B cell (primary cell): ENCODE results near the gene CALHM3. TPM values are rescaled to one million over a fixed set of nuclear protein-coding genes. Genes with fewer than 3 reads are reported as not detected.

Experiments used
- ATAC-seq: fragments of 200-7000 bp; cut with Tn5 transposase; one replicate; pipeline ENCODE4 v1.10.0; 2021; ENCODE audit warnings: low read depth, mild to moderate bottlenecking, moderate number of reproducible peaks, moderate library complexity
- CTCF ChIA-PET: fragments of 350-600 bp; sonication (Branson Sonifier 250); formaldehyde crosslinking; loops from one replicate; lab custom pipeline; 2021; ENCODE audit warnings: antibody characterized with exemption, inconsistent platforms; lab: Charles Lee
- POLR2A ChIA-PET: fragments of 350-600 bp; sonication (Branson Sonifier 250); formaldehyde crosslinking; loops from one replicate; lab custom pipeline; 2021; ENCODE audit warnings: antibody characterized with exemption; lab: Charles Lee
- DNase-seq: peaks from one replicate; pipeline ENCODE4 v3.0.0; 2013
- H2AFZ ChIP-seq: 2 replicates; pipeline ENCODE4 v1.6.1; 2012; ENCODE audit warnings: mild to moderate bottlenecking, low read depth, low read length; ENCODE audit not compliant: insufficient read depth, poor library complexity, severe bottlenecking
- H3K27ac ChIP-seq, 2 donors: 1 replicate in 1 of 2; 2 replicates in 1 of 2; pipeline ENCODE4 v1.5.1; 2012 to 2013; ENCODE audit warnings: low read length in 2 of 2, mild to moderate bottlenecking in 2 of 2, moderate library complexity in 1 of 2
- H3K27me3 ChIP-seq, 4 experiments: fragments of 200-600 bp in 1 of 4; sonication (generic) in 1 of 4; replicated peaks in 1 of 4; 1 replicate in 2 of 4; 2 replicates in 2 of 4; pipeline versions ENCODE4 v1.6.1 to v1.7.0; 2013 to 2016; ENCODE audit warnings: low read length in 3 of 4, mild to moderate bottlenecking in 2 of 4, mixed read lengths in 1 of 4, moderate library complexity in 1 of 4; ENCODE audit not compliant: insufficient read depth in 4 of 4, control insufficient read depth in 3 of 4; ENCODE audit errors: control extremely low read depth in 1 of 4
- H3K36me3 ChIP-seq, 2 experiments: replicated peaks in 1 of 2; 1 replicate in 1 of 2; 2 replicates in 1 of 2; pipeline versions ENCODE4 v1.6.1 to v1.7.1; 2013; ENCODE audit warnings: low read length in 1 of 2; ENCODE audit not compliant: insufficient read depth in 2 of 2, control insufficient read depth in 1 of 2; ENCODE audit errors: control extremely low read depth in 1 of 2, extremely low read depth in 1 of 2
- H3K4me1 ChIP-seq, 2 donors: fragments of 200-600 bp in 1 of 2; sonication (generic) in 1 of 2; 1 replicate in 1 of 2; 2 replicates in 1 of 2; pipeline versions ENCODE4 v1.5.1 to v1.6.1; 2013 to 2017; ENCODE audit warnings: low read length in 2 of 2; ENCODE audit not compliant: control insufficient read depth in 2 of 2, insufficient read depth in 2 of 2
- H3K4me2 ChIP-seq: replicated peaks from 2 replicates; pipeline ENCODE3; 2012; ENCODE audit warnings: mild to moderate bottlenecking, low read depth, low read length; ENCODE audit not compliant: poor library complexity, severe bottlenecking
- H3K4me3 ChIP-seq, 5 experiments: fragments of 200-600 bp in 1 of 5; sonication (generic) in 1 of 5; 1 replicate in 3 of 5; 2 replicates in 2 of 5; pipeline versions ENCODE4 v1.5.1 to v1.7.0; 2011 to 2016; ENCODE audit warnings: low read length in 4 of 5, mild to moderate bottlenecking in 4 of 5, low read depth in 2 of 5, control low read depth in 1 of 5, moderate library complexity in 1 of 5; ENCODE audit not compliant: insufficient read depth in 1 of 5; ENCODE audit errors: control extremely low read depth in 1 of 5, extremely low read depth in 1 of 5
- H3K79me2 ChIP-seq: fragments of 200-600 bp; sonication (generic); one replicate; pipeline ENCODE4 v1.6.0; 2016; ENCODE audit warnings: low read length; ENCODE audit not compliant: control insufficient read depth, insufficient read depth
- H3K9ac ChIP-seq: fragments of 200-600 bp; sonication (generic); 2 replicates; pipeline ENCODE4 v1.6.1; 2017; ENCODE audit warnings: mild to moderate bottlenecking, low read length, moderate library complexity
- H3K9me3 ChIP-seq, 3 donors: one replicate each; pipeline versions ENCODE4 v1.6.1 to v1.7.1; 2013; ENCODE audit warnings: low read length in 2 of 3; ENCODE audit not compliant: control insufficient read depth in 2 of 3, insufficient read depth in 1 of 3; ENCODE audit errors: control extremely low read depth in 1 of 3
- H4K20me1 ChIP-seq: 2 replicates; pipeline ENCODE4 v1.6.0; 2012; ENCODE audit warnings: mild to moderate bottlenecking, low read length; ENCODE audit not compliant: insufficient read depth, control insufficient read depth, poor library complexity, severe bottlenecking
- H3K27ac Mint-ChIP-seq: one replicate; pipeline ENCODE4 v1.8.0; 2021; ENCODE audit warnings: mixed read lengths
- H3K27me3 Mint-ChIP-seq: one replicate; pipeline ENCODE4 v1.8.0; 2021; ENCODE audit warnings: mixed read lengths
- H3K4me1 Mint-ChIP-seq: one replicate; pipeline ENCODE4 v1.8.0; 2021; ENCODE audit warnings: mixed read lengths
- H3K4me3 Mint-ChIP-seq: one replicate; pipeline ENCODE4 v1.8.0; 2021; ENCODE audit warnings: mixed read lengths
- H3K9me3 Mint-ChIP-seq: one replicate; pipeline ENCODE4 v1.8.0; 2022; ENCODE audit warnings: mixed read lengths; ENCODE audit not compliant: insufficient read depth
- CTCF ChIP-seq: fragments of 200-600 bp; IDR thresholded peaks from one replicate; pipeline ENCODE4 v1.8.0; 2022; ENCODE audit warnings: antibody characterized with exemption, mild to moderate bottlenecking
- EZH2 ChIP-seq: IDR thresholded peaks from 2 replicates; pipeline ENCODE4 v1.6.1; 2012; ENCODE audit warnings: borderline replicate concordance, low read depth, mild to moderate bottlenecking, moderate library complexity, low read length; ENCODE audit not compliant: insufficient read depth, poor library complexity, severe bottlenecking
- WGBS: methylation state at CpG from one replicate; pipeline ENCODE4 v1.1.5; 2013; ENCODE audit warnings: missing lambda C conversion rate; ENCODE audit not compliant: insufficient coverage; 5-methylcytosine and 5-hydroxymethylcytosine counted together
- intact Hi-C: fragments of 100-400 bp; cut with micrococcal nuclease; formaldehyde crosslinking; loops from one replicate; pipeline ENCODE4 v1.10.0; 2022
- polyA plus RNA-seq: library from polyadenylated mRNA; depleted of rRNA; stranded (reverse); fragments of >200 nt; gene quantifications from 2 replicates; pipeline ENCODE4 v1.2.3, GENCODE V29; 2012
- total RNA-seq, 2 donors: library from RNA; stranded (reverse); fragments of 120-200 nt in 1 of 2; gene quantifications; 1 replicate in 1 of 2; 2 replicates in 1 of 2; pipeline versions ENCODE4 v1.2.3 to v1.2.4, GENCODE V29; 2013 to 2022

The CALHM3 gene
- total and polyA plus RNA-seq, 2 donors (not counting 1 experiment from before 2014, with no cell fraction given), result not detected

- ATAC-seq (no peak), DNase-seq (no peak)
- Mint-ChIP-seq H3K27ac (no peak overlapping the region), H3K27me3 (no peaks in the 10 kb centered on the region), H3K4me3 (no peak overlapping the region), H3K4me1 (peaks cover 42% of the 10 kb centered on the region), H3K9me3 (no peaks in the 10 kb centered on the region)
- Histone ChIP-seq H3K4me1 (peaks cover 23 to 46% of the 10 kb centered on the region in 2 donors), H3K9ac (no peak overlapping the region), H3K79me2 (peaks cover 15% of the 10 kb centered on the region), H2AFZ (no peak overlapping the region), H3K36me3 (no peaks in the 10 kb centered on the region), H3K4me3 (no peak overlapping the region), H3K9me3 (no peaks in the 10 kb centered on the region), H3K27ac (no peak overlapping the region), H3K4me2 (no peak overlapping the region), H3K27me3 (peaks cover 0 to 6% (median 0%) of the 10 kb centered on the region in 4 experiments), H4K20me1 (no peaks in the 10 kb centered on the region)
- intact Hi-C loops, result no loop called here
- WGBS, result 96% methylated on average over 25 of the region's 25 CpGs
- POLR2A ChIA-PET, result interaction anchor here (1.0 kb wide), 1 partner anchor 16 kb away, joined by 4 read pairs; no protein-coding TSS in a partner anchor
- CTCF ChIA-PET, result interaction anchor here (0.5 to 7.1 kb wide), 3 partner anchors 17 to 885 kb away, joined by 3 to 50 read pairs (median 3); no protein-coding TSS in a partner anchor
- TF ChIP-seq CTCF, result no peak
- TF ChIP-seq EZH2, result no peak
These were observed 23.8 kb downstream of the CALHM3 start for GRCh38 chr10:103455235-103455634.

- ATAC-seq (no peak), DNase-seq (no peak)
- H3K27ac ChIP-seq, result no peak overlapping the region
- ChIA-PET CTCF (interaction anchor here (4.2 to 7.1 kb wide), 3 partner anchors 22 to 36 kb away, joined by 25 to 50 read pairs (median 32); no protein-coding TSS in a partner anchor), POLR2A (no interaction called here)
- peaks cover 0 to 5% of the 10 kb centered on the region in 2 experiments for H3K36me3 ChIP-seq
- no peaks in the 10 kb centered on the region for H4K20me1 ChIP-seq
- H3K4me3 ChIP-seq, result no peak overlapping the region
- Mint-ChIP-seq H3K4me1 (peaks cover 44% of the 10 kb centered on the region), H3K27ac (no peak overlapping the region), H3K27me3 (no peaks in the 10 kb centered on the region), H3K9me3 (no peaks in the 10 kb centered on the region), H3K4me3 (no peak overlapping the region)
- H3K4me1 ChIP-seq, result peaks cover 20 to 46% of the 10 kb centered on the region in 2 donors
- intact Hi-C loops, result no loop called here
- peaks cover 18% of the 10 kb centered on the region for H3K79me2 ChIP-seq
- peaks cover 0 to 6% (median 0%) of the 10 kb centered on the region in 4 experiments for H3K27me3 ChIP-seq
- no peak for TF ChIP-seq CTCF
- no peak for TF ChIP-seq EZH2
- H3K9me3 ChIP-seq, result no peaks in the 10 kb centered on the region
- no peak overlapping the region for H3K4me2 ChIP-seq
- no peak overlapping the region for H3K9ac ChIP-seq
- no CpG with 5 or more reads among the region's 4 CpGs for WGBS
- H2AFZ ChIP-seq, result no peak overlapping the region
These were observed 25.0 kb downstream of the CALHM3 start for GRCh38 chr10:103454026-103454425.
